HCT116 (cell line): ENCODE measurements around the gene EEA1.

Source experiments
- RAD21 ChIP-seq: IDR thresholded peaks from 2 replicates; pipeline ENCODE4 v1.6.1; 2012; ENCODE audit warnings: low read depth, mild to moderate bottlenecking
- TF ChIP-seq, protein P1 (sequence below), 3 experiments: fragments of 200-600 bp in 1 of 3; sonication (generic) in 1 of 3; IDR thresholded peaks in 2 of 3; conservative IDR thresholded peaks in 1 of 3; 2 replicates each; pipeline ENCODE4 v1.5.1; 2012 to 2017; ENCODE audit warnings: low read depth in 2 of 3, low read length in 2 of 3, antibody characterized with exemption in 1 of 3, borderline replicate concordance in 1 of 3, control low read depth in 1 of 3, mild to moderate bottlenecking in 1 of 3, mixed read lengths in 1 of 3, mixed run types in 1 of 3, moderate library complexity in 1 of 3; ENCODE audit not compliant: insufficient read depth in 1 of 3

DNA sequence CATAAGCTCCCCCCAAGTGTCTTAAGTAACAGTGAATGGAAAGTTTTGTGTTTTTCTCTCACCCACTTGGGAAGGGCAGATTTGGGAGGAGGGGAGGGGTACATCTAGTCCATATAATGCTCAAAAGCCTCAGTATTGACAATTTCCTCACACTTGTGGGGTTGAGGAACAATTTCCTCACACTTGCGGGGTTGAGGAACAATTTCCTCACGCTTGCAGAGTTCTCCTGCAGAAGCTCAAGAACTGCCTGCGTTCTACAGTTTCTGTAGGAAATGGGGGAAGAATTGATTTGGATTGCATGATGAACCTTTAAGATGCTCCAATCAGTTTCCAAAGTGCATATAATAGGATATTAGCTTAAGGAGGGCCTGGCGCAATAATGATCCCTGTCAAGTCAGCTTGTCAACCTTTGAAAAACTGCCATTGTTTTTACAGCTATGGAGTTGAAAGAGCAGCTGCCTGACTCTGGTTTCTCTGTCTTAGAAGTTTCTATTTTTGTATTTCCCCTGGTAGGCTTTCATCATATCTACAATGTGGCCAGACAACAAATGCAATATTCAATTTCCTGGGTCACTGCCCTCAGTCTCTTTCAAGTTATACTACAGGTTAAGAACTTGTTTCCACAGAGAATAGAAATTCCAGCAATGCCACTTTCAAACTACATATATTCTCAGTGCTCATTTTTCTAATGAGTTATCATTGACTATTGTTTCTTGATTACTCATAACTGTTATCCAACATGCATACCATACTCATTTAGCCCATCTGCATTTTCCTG, 159.8 kb downstream of the EEA1 start:
- TF ChIP-seq, protein P1, sequence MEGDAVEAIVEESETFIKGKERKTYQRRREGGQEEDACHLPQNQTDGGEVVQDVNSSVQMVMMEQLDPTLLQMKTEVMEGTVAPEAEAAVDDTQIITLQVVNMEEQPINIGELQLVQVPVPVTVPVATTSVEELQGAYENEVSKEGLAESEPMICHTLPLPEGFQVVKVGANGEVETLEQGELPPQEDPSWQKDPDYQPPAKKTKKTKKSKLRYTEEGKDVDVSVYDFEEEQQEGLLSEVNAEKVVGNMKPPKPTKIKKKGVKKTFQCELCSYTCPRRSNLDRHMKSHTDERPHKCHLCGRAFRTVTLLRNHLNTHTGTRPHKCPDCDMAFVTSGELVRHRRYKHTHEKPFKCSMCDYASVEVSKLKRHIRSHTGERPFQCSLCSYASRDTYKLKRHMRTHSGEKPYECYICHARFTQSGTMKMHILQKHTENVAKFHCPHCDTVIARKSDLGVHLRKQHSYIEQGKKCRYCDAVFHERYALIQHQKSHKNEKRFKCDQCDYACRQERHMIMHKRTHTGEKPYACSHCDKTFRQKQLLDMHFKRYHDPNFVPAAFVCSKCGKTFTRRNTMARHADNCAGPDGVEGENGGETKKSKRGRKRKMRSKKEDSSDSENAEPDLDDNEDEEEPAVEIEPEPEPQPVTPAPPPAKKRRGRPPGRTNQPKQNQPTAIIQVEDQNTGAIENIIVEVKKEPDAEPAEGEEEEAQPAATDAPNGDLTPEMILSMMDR (IDR thresholded peaks at IDR 0.05 in 2 of 3, conservative IDR thresholded peaks at IDR 0.05 in 1 of 3; ENCODE audit: borderline replicate concordance in 1 of 3, insufficient read depth in 1 of 3, low read depth in 2 of 3, low read length in 2 of 3) = no peak
- no peak for TF ChIP-seq RAD21
